NCI-H2107 treated with DMSO at 0.1 percent for 48 hours (cell line): ENCODE measurements around the gene FARSB.
"Not testable (repeated sequence)": the region's sequence is repeated elsewhere in the genome, so short reads cannot be mapped to it uniquely, and the experiment has no call there.

Experiments used
- DNase-seq: peaks from one replicate; lab custom pipeline; 2025; ENCODE audit not compliant: unreplicated experiment; lab: John Stamatoyannopoulos, UW

FARSB gene

DNA sequence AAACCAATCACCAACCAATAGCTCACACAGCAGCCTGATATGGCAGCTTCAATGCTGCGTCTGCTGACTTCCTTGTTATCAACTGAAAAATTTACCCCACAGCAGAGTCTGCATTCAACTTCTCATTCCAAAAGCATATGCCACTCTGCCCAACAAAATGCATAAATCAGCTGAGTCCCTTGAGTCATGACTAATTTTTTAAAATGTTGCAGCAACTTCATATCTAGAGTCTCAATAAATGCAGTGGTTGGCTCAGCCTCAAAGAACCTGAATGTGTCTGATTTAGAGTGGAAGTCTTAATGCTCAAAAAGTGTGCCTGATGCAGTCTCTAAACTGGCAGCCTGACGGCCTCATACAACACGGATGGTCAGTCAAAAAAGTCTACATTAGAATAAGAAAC is 46.5 kb downstream of the FARSB start:
- no peak for DNase-seq

DNA sequence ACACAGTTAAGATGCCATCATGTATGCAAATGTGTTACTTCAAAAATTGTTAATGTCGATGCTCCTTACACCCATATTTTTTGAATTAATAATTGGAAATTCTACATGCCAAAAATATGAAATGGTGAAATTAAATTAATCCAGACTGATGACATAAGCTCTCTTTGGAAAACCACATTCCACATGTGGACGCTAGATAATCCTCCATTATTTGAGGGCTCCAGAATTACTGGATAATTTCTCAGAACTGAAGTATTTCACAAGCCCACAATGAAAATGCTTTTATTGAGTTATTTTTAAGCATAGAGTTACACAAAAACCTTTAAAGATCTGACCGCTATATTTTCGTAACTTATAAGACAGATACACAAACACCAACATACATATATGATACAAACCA is 47.8 kb downstream of the FARSB start:
- no peak for DNase-seq

- DNase-seq, result no peak
Observed at GRCh38 chr2:222606306-222606705, 49.6 kb downstream of the FARSB start.

DNA sequence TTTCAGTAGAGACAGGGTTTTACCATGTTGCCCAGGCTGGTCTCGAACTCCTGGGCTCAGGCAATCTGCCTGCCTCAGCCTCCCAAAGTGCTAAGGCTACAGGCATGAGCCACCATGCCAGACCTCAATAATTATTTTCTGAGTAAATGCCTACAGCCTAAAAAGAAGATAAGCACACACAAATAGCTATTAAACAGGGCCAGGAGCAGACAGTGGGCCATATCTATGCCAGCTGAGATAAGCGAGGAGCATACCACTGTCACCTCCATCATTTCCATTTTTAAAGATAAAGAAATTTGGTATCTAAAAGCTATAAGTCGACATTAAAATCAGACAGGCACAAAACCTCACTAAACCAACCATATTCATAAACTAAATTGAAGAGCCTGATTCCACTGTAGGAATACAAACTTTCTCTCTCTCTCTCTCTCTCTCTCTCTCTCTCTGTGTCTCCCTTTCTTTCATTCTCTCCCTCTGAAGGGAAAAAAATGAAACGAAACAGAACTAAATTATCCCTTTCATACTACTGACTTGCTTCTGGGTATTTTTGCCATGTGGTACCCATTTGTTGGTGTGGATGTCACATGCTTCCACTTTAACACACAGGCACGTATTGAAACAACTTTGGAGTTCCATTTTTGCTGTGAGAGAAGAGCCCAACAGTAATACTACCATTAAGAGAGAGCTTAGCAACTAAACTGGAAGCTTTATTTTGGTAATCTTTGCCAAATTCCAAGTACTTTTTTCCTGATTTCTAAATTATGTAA is 51.0 kb downstream of the FARSB start:
- no peak for DNase-seq

DNA sequence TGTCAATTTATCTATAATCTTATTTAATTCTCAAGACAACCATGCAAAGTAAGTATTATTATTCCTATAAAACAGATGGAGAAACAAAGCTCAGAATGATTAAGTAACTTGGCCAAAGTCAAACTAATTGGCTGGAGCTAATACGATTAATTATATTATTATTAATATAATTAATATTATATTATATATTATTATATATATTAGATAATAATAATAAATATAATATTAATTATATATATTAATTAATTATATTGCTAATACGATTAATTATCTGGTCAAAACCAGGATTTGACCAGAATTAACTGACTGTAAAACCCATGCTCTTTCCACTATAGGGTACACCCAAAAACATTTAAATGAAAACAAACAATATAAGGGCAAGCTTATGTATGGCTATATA is 52.4 kb downstream of the FARSB start:
- DNase-seq, result no peak

GRCh38 chr2:222598611-222599010 is 57.3 kb downstream of the FARSB start:
- DNase-seq, result no peak

DNA sequence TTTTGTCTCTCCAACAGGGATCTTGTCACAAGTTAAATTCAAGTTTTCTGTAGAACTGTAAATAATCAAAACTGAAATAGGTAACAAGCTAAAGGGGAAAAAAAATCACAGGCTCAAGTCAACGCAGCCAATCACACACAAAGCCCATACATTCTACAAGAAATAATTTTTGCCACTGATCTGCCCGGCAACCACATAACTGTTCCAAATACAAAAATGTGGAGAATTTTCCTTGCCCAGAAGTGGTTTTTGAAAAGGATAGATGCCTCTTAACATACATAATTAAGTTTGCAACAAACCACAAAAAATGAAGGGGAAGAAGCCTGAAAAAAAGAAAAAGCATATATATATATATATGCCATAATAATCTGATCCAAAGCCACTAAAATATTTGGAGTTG is 60.3 kb downstream of the FARSB start:
- DNase-seq, result no peak

GRCh38 chr2:222594679-222595078 is 61.2 kb downstream of the FARSB start:
- DNase-seq, result no peak

GRCh38 chr2:222592176-222592575 is 63.7 kb downstream of the FARSB start:
- DNase-seq, result no peak

GRCh38 chr2:222591661-222592060 is 64.2 kb downstream of the FARSB start:
- DNase-seq, result no peak

DNA sequence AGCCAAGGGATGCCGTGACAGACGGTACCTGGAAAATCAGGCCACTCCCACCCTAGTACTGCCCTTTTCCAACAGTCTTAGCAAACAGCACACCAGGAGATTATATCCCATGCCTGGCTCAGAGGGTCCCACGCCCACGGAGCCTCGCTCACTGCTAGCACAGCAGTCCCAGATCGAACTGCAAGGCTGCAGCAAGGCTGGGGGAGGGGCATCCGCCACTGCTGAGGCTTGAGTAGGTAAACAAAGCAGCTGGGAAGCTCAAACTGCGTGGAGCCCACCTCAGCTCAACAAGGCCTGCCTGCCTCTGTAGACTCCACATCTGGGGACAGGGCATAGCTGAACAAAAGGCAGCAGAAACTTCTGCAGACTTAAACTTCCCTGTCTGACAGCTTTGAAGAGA is 71.3 kb downstream of the FARSB start:
- not testable (repeated sequence) for DNase-seq

- DNase-seq, result no peak
Observed at GRCh38 chr2:222582928-222583327, 73.0 kb downstream of the FARSB start.

DNA sequence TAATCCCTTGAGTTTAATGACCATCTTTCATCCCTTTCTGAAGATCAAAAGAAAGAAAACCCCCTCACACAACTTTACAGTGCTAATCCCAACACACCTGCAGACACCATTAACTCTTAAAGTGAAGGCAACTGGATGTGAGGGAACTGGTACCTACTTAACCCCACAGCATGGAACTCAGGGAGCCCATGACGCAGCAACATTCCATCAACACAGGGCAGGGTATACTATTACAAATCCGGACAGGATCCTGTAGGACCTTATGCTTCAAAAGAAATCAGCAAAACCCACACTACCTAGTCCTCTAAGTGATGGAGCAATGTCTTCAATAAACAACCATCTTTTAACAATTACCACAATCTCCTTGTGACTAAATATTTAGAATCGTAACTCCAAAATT is 78.6 kb downstream of the FARSB start:
- DNase-seq, result no peak

- no peak for DNase-seq
Observed at GRCh38 chr2:222576171-222577081, 79.5 kb downstream of the FARSB start.

GRCh38 chr2:222575618-222576017 is 80.3 kb downstream of the FARSB start:
- DNase-seq, result no peak

GRCh38 chr2:222572751-222573174 is 83.1 kb downstream of the FARSB start:
- no peak for DNase-seq

DNA sequence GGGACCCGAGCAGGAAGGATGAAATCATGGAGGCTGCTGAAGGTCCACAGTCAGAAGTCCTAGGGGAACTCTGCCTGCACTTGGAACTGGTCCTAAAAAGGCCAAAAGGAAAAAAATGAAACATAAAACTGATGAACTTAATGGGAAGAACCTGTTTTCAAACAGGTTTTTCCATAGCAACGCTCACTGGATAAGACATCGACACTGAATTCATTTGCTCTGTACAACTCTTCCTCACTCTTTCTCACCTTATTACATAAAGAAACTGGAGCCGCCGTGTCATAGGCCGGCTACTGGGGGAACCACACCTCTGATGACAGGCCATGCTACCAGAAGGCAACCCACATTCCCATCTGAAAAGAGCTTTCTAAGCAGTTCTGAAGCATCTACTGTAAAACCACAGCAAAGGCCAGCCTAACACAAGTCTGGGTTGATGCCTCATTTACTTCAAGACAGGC is 83.6 kb downstream of the FARSB start:
- DNase-seq, result no peak

GRCh38 chr2:222569826-222570225 is 86.1 kb downstream of the FARSB start:
- no peak for DNase-seq

GRCh38 chr2:222568865-222569264 is 87.0 kb downstream of the FARSB start:
- DNase-seq, result peak; percentile 83

- DNase-seq, result no peak
Observed at GRCh38 chr2:222566229-222566628, 89.7 kb downstream of the FARSB start.

DNA sequence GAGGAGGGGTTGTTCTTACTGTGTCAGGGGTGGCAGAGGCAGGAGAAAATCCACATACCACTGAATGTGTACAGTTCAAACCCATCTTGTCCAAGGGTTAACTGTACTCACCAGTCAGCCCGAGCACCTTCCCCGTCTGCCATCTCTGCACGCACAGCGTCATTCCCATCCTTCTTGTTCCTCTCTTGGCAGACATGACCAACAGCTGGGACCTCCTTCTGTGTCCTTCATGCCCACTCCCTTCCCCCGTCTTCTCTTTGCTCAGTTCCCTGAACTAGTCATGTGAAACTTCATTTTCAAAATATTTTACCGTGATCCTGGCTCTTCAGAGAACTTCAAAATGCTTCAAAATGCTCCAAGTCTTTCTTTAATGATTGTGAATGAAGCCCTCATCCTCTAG is 92.0 kb downstream of the FARSB start:
- DNase-seq, result no peak

DNA sequence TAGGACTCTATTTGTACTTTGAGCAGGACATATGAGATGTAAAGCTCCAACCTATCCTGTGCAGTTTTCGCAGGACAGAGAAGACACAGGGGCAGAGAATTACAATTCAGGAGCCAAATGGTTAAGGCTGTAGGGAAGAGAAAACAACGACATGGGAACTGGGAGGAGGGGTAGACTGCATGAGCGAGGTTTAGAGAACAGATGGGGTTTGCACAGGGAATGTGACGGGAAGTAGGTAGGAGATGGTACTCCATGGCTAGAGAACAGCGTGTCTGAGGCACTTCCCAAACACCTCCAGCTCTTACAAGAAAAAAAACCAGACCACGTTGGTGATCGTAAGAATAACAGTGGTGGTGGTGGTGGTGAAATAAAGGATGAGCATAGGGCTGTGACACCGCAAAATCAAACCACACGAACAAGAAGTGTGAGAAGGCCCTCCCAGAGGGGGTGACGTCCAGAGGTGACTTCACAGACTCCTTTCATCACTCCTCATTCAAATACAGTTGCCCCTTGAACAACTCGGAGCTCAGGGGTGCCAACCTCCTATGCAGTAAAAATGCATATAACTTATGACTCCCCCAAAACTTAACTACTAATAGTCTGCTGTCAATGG is 92.7 kb downstream of the FARSB start:
- no peak for DNase-seq
